NCI-H2227 (cell line): ENCODE measurements around the gene MRPL17.

ENCODE experiments used
- DNase-seq: peaks from one replicate; lab custom pipeline; 2025; ENCODE audit not compliant: unreplicated experiment; lab: John Stamatoyannopoulos, UW

MRPL17 gene

DNA sequence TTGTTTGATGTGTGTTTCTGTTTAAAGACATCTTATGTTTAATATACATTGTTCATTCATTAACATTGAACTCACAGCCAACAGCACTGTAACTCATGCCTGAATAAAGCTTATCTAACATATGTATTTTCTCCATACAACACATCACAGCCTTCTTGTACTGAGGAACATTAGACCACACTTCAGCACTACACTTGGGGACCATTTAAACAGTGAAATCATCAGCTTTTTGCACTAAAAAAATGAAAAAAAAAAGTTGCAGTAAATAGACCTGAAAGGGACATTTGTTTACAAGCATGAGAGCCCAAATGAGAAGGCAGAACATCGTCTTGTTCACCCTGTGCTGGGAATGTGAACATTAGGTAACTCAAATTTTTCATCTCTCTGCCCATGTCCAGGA is 48.6 kb downstream of the MRPL17 start:
- DNase-seq = no peak

DNA sequence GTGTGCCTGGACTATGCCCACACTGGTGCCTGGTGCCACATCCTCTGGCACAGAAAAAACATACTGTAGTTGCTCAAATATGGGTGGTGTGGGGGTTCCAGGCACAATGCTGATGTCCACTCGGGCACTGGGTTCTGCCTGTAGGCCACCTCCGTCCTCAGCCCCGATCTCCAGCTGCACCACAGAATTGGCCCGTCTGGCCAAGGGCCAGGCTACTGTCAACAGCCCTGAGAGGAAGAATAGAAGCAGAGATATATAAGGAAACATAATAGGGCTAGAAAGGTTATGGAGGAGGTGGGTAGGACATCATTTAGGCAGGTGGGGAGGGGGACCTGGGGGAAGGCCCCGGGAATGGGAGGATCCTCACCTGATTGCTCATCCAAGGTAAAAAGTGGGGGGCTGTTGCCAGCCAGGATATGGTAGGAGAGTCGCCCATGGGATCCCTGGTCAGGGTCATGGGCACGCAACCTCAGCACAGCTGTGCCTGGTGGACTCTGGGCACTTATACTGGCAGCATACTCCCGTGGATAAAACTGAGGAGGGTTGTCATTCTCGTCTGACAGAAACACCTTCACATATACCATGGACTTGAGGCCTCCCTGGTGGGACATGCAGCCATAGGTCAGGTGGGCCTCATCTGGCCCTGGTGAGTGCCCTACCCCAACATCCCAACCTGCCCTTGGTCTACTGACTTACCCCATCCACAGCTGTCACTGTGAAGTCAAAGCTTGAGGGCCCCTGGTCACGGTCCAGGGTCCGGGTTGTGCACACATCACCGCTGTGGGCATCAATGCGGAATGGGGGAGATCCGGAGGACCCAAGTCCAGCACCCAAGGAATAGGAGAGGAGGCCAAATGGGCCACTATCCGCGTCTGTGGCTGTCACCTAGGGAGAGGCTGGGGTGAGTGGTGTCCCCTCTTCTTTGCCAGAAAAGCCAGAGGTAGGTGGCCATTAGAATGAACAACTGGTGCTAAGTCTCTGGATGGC is 49.4 kb downstream of the MRPL17 start:
- no peak for DNase-seq

DNA sequence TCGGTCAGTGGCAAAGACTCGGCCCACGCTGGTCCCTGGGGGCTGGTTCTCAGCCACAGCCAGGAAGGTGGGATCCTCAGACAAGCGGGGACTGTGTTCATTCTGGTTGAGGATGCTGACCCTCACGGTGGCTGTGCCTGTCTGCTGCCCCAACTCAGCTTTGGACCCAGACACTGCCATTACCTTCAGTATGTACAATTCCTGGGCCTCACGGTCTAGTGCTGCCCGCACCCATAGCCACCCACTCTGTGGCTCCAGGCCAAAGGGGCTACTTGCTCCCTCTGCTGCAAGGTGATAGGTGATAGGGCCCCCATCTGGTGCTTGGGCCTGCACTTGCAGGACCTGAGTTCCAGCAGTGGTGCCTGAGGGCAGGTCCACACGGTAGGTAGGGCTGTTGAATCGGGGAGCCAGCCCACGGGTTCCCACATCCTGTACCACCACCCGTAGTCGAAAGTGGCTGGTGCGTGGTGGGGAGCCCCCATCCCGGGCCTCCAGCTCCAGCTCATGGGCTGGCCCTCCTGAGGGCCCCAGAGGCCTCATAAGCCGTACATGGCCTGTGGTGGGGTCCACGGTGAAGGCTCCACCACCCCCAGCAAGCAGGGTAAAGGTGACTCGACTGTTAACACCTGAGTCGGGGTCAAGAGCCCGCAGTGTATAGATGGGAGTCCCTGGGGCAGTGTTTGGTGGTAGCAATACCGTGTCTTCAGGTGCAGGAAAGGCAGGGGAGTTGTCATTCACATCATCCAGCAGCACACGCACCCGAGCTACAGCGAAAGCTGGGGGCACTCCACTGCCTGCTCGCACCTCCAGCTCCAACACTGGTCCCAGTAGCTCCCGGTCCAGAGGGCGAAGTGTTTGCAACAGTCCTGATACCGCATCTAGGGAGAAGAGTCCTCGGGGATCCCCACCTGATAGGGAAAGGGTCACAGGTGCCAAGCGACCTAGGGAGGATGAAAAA is 50.7 kb downstream of the MRPL17 start:
- no peak for DNase-seq

DNA sequence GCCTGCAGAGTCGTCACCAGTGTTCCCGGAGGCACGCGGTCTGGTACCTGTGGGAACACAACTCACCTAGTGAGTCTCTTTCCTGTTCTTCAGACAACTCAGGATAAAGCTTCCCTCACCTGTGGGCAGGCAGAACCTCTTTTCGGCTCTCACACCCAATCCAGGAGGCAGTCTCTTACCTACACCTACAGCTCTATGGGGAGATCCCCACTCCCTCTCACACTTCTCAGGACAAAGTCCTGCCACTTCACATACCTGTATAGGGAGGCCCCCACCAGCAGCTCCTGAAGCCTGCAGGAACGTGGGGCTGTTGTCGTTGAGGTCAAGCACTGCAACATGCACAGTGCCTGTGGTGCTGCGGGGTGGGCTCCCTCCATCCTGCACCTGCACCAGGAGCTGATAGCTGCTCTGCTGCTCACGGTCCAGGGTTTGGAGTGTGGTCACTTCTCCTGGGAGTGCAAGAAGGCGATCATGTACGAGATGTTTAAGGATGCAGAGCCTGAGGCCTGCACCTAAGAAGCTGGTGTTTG is 51.7 kb downstream of the MRPL17 start:
- DNase-seq = no peak

DNA sequence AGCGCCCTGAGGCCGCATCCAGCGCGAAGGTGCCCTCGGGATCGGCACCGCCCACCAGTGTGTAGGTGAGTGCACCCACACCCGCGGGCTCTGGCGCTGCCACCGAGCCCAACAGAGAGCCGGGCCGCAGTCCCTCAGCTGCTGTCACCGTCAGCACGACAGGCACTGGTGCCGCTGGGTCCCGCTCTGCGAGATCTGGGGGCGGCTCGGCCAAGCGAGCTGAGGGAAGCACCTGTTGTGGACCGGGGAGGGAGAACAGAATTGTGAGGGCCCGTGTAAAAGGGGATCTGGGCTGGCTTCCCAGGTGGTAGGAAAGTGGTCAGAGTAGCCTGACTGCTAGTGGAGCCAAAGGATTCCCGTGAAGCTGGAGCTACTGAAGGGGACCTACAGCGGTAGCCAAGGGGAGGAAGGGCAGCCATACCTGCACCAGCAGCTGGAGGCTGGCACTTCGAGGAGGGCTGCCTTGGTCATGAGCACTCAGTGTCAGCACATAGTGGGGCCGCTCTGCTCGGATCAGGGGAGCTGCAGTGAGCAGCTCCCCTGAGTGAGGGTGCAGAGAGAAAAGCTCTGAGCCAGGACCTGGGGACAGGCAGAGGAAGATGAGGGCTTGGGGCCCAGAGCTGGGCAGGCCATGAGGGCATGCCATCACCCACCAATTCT is 52.4 kb downstream of the MRPL17 start:
- DNase-seq = no peak
